Epithelial cell of proximal tubule (primary cell): ENCODE results near the gene TMCC2. TPM values are rescaled to one million over a fixed set of nuclear protein-coding genes. Genes with fewer than 3 reads are reported as not detected.
"Not testable (repeated sequence)": the region's sequence is repeated elsewhere in the genome, so short reads cannot be mapped to it uniquely, and the experiment has no call there.

ENCODE experiments used
- DNase-seq: peaks from one replicate; pipeline ENCODE4 v3.0.0-alpha.2; 2011; ENCODE audit warnings: low read depth
- H3K4me3 ChIP-seq: 2 replicates; pipeline ENCODE4 v1.5.1; 2011; ENCODE audit warnings: low read depth, mild to moderate bottlenecking, low read length
- total RNA-seq: library from RNA; depleted of rRNA; stranded (reverse); fragments of >200 nt; gene quantifications from 2 replicates; pipeline ENCODE4 v1.2.3, GENCODE V29; 2015
- TF ChIP-seq, protein P1 (sequence below): conservative IDR thresholded peaks from 2 replicates; pipeline ENCODE4 v1.5.1; 2012; ENCODE audit warnings: low read depth, mild to moderate bottlenecking, low read length

TMCC2 gene
- total RNA-seq, 1 donor from 2014 or later, result 5.0 TPM

DNA sequence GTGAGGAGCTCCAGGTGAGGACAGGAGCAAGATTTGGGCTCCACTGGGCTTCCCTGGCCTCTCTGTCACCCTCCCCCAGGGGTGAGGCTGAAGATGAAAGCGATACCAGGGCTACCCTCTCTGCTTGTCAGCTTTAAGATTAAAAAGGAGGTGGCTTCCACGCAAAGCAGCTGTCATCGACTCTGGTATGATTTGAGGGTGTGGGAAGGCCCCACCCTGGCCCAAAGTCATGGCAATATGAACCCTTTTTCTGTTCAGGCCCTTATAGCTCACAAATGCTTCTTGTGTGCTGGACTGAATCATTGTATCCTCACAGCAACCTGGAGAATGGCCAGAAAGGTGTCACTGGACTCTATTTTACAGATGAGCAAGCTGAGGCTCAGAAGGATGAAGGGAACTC is 52.2 kb downstream of the TMCC2 start:
- no peak for DNase-seq
- TF ChIP-seq, protein P1, sequence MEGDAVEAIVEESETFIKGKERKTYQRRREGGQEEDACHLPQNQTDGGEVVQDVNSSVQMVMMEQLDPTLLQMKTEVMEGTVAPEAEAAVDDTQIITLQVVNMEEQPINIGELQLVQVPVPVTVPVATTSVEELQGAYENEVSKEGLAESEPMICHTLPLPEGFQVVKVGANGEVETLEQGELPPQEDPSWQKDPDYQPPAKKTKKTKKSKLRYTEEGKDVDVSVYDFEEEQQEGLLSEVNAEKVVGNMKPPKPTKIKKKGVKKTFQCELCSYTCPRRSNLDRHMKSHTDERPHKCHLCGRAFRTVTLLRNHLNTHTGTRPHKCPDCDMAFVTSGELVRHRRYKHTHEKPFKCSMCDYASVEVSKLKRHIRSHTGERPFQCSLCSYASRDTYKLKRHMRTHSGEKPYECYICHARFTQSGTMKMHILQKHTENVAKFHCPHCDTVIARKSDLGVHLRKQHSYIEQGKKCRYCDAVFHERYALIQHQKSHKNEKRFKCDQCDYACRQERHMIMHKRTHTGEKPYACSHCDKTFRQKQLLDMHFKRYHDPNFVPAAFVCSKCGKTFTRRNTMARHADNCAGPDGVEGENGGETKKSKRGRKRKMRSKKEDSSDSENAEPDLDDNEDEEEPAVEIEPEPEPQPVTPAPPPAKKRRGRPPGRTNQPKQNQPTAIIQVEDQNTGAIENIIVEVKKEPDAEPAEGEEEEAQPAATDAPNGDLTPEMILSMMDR, result no peak
- H3K4me3 ChIP-seq, result no peak overlapping the region

DNA sequence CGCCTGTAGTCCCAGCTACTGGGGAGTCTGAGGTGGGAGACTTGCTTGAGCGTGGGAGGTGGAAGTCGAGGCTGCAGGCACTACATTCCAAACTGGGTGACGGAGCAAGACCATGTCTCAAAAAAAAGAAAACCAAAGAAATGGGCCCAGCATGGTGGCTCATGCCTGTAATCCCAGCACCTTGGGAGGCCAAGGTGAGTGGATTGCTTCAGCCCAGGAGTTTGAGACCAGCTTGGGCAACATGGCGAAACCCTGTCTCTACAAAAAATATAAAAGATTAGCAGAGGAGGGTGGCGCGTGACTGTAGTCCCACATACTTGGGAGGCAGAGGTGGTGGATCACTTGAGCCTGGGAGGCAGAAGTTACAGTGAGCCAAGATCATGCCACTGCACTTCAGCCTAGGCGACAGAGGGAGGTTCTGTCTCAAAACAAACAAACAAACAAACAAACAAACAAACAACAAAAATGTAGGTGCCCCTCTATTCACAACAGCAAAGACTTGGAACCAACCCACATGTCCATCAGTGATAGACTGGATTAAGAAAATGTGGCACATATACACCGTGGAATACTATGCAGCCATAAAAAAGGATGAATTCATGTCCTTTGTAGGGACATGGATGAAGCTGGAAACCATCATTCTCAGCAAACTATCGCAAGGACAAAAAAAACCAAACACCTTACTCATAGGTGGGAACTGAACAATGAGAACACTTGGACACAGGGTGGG is 53.1 kb downstream of the TMCC2 start:
- DNase-seq, H3K4me3 ChIP-seq: not testable (repeated sequence)

DNA sequence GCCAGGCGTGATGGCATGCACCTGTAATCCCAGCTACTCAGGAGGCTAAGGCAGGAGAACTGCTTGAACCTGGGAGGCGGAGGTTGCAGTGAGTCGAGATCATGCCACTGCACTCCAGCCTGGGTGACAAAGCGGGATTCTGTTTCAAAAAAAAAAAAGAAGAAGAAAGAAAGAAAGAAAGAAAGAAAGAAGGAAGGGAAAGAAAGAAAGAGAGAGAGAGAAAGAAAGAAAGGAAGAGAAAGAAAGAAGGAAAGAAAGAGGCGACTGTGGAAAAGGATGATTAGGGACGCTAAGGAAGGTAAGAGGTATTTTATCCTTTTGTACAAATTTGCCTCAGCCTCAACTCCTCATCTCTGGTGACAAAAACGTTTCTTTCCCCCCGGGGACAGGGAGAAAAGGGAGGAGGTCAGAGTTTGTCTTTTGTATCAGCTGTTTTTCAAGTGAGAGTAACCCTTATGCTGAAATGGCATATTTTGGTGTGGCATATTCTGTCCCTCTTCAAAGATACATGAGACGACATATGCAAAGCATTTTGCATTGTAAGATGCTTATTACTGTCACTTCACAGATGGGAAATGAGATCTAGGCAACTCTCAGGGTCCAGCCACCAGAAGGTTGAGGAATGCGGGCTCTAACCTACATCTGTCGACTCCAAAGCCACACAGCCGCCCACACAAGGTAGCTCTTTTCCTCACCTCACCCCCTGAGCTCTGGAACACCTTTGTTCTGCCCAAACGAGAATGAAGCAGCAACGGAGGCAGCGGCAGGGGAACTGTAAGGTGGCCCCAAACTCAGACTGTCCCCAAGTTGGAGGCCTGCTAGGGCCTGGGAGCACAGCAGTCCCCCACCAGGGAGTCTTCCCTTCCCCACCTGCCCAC is 55.8 kb downstream of the TMCC2 start:
- no peak for DNase-seq
- TF ChIP-seq, protein P1, result no peak

DNA sequence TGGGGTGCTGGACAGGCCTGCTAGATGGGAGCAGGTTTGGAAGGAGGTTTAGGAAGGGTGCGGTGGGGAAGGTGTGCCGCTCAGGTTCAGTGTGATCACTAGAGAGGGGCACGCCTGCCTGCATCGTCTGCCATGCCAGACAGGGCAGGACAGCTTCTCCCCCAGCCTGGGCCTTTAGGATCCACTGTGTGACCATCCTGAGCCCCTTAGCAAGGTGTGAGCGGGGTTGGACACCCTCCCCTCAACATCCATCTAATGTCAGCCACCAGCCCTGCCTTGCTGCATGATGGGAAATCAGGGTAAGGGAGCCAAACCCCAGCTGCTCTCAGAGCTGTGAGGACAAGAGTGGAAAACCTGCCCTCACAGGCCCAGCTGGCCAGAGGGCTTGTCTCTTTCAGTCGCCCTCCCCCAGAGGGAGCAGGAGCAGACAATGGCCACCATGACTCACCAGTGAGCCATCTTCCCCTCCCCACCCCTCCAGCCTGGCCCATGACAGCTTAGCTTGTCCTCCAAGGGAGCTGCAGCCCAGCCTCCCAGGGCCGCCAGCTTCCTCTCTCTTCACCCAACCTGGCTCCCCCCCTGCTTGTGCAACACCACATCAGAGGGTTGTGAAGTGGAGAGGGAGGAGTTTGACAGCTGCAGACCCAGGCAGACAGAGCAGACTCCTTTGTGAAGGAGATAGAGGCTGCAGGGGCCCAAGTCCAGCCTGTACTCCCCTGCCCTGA is 56.8 kb downstream of the TMCC2 start:
- H3K4me3 ChIP-seq, result no peak overlapping the region
- DNase-seq, result peak; percentile 84
- TF ChIP-seq, protein P1, result peak; percentile 26

More for the DNA sequence above, 55.8 kb downstream of the TMCC2 start:
- H3K4me3 ChIP-seq, result no peak overlapping the region

DNA sequence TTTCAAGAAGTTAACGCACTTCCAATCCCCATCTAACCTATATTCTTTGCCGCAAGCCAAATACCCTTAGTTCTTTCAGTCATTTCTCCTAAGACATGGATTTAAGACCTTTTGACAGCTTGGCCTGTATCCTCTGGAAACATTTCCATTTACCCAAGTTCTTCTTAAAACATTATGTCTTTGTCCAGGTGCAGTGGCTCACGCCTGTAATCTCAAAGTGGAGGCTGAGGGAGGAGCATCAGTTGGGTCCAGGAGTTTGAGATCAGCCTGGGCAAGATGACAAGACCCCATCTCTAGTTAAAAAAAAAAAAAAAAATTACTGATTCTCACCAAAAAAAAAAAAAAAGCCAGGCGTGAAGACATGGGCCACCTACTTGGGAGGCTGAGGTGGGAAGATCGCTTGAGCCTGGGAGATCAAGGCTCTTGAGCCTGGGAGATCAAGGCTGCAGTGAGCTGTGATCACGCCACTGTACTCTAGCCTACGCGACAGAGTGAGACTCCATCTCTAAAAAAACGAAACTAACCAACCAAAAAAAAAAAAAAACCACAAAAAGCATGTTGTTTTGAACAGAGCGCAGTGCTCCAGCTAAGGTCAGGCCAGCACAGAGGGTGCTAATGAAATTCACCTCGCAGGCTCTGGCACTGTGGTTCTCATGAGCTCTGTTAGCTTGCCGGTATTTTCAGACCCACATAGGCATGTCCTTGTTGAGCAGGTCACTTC is 57.8 kb downstream of the TMCC2 start:
- no peak for DNase-seq
- TF ChIP-seq, protein P1, result no peak
- no peak overlapping the region for H3K4me3 ChIP-seq

DNA sequence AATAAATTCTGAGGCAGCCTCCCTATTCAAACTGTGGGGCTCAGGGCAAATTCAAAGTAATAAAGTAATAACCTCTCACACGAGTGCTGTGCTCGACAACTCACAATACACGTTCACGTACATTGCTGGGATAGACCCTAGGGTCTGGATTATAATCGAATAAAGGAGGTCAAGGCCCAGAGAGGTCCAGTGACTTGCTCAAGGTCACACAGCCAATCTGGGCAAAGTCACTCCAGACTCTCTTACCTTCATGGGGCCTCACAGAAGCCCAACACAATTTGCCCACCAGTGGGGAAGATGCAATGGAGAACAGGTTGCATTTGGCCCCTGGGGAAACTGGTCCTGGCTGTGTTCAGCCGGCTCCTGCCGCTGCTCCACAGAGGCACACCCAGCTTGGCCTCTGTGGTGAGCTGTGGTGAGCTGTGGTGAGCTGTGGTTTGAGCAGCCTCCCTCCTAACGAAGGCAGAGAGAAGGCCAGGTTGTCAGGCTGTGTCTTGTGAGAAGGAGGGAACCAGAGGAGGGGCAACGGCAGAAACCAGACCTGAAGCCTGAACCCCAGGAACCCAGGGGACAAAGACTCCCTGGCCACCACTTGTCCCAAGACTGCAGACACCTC is 58.7 kb downstream of the TMCC2 start:
- DNase-seq, result no peak
- TF ChIP-seq, protein P1, result no peak
- no peak overlapping the region for H3K4me3 ChIP-seq
